Mammary microvascular endothelial cell (primary cell): Measurements from ENCODE around the gene TMEM266. TPM values are rescaled to one million over a fixed set of nuclear protein-coding genes. Genes with fewer than 3 reads are reported as not detected.

Source experiments
- total RNA-seq: library from RNA; depleted of rRNA; stranded (reverse); fragments of >200 nt; gene quantifications from 2 replicates; pipeline ENCODE4 v1.2.3, GENCODE V29; 2015

Gene TMEM266
- total RNA-seq: not detected in 2 replicates

GRCh38 chr15:76059320-76060117, at the start of gene TMEM266:
TMEM266 (plus strand) TSS chr15:76059985; CDS start chr15:76134264, 74,279 bp downstream.

GRCh38 chr15:76011627-76012551, 47.9 kb upstream of the TMEM266 start, which contains the start of gene NRG4:
NRG4 (minus strand) TSS chr15:76012424; CDS start chr15:76011230, 1,194 bp downstream.

Other genes starting within 250 kb of the TMEM266 start
- 25.4 and 32.3 TPM in 2 replicates for gene UBE2Q2, start 216.5 kb upstream of the TMEM266 start, total RNA-seq
- 50.3 and 55.1 TPM in 2 replicates for gene FBXO22, start 156.1 kb upstream of the TMEM266 start, total RNA-seq
- gene NRG4, start 47.6 kb upstream of the TMEM266 start, total RNA-seq: not detected in 2 replicates